H4 (cell line): ENCODE measurements around the gene ACAA1. TPM values are rescaled to one million over a fixed set of nuclear protein-coding genes. Genes with fewer than 3 reads are reported as not detected.
"Not testable (repeated sequence)": the region's sequence is repeated elsewhere in the genome, so short reads cannot be mapped to it uniquely, and the experiment has no call there.

Source experiments
- DNase-seq: peaks from one replicate; pipeline ENCODE4 v3.0.0-alpha.2; 2015; ENCODE audit warnings: low spot score
- total RNA-seq: library from RNA; depleted of rRNA; stranded (reverse); fragments of >200 nt; shearing (Covaris generic); gene quantifications from 2 replicates; pipeline ENCODE4 v1.2.3, GENCODE V29; 2014

Gene ACAA1
- total RNA-seq, 1 experiment from 2014 or later = 5.7 TPM

DNA sequence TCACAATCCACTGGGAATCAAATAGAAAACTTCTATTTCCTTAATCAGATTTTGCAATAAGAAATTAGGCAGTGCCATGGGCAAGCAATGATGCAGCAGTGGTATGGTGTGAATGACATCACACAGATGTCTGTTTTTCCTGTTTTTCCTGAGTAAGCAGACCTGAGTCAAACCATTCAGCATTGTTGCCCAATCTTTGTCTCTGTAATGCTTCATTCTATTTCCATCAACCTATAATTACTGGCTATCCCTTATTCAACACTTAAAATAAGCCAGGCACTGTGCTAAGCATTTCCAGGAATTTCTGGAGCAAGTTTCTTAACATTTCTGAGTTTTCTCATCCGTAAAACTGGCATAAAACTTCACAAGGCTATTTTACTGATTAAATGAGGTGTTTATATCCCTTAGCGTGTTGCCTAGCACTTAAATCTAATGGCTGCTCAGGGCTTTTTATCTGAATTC lies 17.1 kb upstream of the ACAA1 start:
- DNase-seq = peak; percentile 18

DNA sequence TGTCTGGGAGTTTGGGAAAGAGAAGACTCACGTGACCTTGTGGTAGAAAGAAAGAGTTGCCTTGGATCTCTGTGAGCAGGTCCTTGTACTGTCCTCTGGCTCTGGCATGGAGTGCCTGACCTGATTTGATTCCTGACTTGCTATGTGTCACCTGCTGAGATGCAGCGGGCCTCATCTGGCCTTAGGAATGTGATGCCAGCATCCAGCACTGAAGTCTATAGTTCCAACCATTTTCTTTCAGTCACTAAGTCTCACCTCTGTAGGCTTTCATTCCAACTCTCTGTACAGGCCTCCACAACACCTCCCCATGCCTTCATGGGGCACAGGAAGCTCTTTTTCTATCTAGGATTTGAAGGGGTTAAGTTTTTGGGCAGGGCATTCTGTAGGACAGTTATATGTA lies 16.3 kb upstream of the ACAA1 start:
- DNase-seq = no peak

DNA sequence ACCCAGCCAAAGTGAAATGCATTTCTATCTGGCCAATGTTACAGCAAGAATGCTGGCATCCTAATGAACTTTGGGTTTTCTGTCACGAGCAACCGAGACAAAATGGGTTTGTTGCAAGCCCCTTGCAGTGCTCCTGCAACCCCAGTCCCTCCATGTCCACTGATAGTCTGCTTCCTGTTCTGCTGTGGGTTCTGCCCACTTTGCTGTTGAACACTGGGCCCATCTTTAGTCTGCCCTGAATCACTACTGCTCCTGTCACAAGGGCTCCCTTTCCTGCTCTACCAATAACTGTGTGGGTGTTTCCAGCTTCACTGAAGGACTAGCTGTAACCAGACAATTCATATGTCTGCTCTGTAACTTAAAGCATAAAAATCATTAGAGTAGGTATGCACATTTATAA lies 15.7 kb upstream of the ACAA1 start:
- DNase-seq = no peak

DNA sequence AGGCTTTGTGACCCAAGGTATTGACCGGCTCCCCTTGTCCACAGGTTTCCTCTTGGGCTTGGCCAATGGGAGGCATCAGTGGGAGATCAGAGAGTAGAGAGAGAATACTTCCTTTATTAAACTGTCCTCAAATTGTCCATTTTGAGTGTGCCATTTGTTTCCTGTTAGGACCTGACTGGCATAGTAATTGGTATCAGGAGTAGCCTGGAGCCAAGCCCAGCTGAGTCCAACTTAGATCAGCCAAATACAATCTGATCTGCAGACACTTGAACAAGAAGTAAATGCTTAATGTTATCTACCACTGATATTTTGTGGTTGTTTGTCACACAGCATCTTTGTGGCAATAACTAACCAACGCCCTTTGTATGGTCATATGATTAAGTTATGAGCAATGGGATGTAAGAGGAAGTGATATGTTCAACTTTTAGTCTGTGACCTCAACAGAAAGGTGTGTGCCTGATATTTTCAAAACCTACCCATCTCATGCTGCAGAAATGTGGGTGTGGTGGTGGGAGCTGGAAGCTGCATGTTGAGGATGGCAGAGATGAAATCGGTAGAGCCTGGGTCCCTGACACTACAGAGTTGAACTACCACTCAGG lies 14.8 kb upstream of the ACAA1 start:
- DNase-seq = no peak

DNA sequence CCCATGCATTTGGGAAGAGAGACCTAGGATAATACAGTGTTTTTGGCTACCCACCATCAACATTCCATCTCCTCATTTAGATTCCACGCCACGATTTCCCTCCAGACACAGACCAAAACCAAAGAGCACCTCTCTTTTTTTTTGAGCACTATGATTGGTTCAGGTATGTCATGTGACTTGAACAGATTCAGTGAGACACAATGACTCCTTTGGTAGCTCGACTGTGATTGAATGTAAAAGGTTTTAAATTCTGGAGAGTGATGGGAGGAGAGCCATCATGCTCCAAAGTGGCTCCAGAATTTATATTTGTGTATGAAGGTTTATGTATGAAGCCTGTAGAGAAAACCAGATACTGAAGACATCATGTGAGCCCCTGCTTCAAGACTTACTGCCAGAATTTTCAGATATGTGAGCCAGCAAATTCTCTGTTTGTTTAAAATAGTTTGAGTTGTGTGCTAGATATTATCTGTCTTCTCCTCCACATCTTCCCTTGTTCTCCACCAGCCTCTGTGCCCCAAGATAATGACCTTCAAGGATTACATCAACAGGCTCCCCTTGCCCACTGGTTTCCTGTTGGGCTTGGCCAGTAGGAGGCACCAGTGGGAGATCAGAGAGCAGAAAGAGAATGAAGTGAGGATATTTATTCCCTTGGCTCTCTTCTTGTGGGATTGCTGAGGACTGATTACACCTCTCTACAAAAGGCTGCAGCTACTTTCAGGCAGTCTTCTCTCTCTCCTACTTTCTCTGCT lies 14.0 kb upstream of the ACAA1 start:
- no peak for DNase-seq

DNA sequence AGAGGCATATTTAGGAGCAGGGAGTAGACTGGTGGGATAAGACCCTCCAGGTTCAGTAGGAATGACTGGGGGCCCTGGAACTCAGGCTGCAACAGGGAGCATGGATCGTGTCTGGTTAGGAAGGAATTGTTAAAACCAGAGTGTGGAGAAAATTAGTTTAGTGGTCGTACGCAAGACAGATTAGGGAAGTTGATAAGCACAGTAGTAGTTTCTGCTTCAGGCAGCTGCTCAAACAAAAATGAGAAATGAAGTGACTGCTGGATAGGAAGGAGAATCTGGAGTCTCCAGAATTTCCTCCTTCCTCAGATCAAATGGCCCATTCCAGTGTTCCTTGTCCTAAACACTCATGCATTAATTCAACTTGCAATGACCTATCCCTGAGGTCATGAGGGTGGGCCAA lies 12.8 kb upstream of the ACAA1 start:
- no peak for DNase-seq

DNA sequence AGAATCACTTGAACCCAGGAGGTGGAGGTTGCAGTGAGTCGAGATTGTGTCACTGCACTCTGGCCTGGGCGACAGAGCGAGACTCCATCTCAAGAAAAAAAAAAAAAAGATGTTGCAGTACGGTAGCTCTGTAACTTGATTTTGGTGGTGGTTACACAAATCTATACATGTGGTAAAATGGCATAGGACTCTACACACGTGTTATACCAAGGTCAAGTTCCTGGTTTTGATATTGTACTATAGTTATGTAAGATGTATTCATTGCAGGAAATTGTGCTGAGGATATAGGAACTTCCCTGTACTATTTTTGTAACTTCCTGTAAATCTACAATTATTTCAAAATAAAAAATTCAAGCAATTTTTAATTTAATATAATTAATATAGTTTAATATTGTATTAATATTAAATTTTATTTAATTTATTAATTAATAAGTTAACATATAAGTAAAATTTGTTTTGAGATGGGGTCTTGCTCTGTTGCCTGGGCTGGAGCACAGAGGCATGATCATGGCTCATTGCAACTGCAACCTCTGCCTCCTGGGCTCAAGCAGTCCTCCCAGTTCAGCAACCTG lies 11.5 kb upstream of the ACAA1 start:
- no peak for DNase-seq

DNA sequence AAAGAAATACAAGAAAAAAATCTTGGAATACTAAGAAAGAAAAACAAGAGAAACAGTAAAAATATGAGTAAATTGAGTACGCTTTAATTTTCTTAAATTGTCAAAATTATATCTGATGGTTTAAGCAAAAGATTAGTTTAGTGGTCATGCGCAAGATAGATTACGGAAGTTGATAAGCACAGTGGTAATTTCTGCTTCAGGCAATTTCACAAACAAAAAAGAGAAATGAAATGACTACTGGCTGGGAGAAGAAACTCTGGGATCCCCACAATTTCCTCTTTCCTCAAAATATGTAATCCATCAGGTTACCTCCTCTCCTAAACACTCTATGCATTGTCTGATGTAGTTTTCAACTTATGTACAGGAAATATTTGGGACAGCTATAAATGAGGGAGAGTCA lies 10.5 kb upstream of the ACAA1 start:
- DNase-seq = no peak

DNA sequence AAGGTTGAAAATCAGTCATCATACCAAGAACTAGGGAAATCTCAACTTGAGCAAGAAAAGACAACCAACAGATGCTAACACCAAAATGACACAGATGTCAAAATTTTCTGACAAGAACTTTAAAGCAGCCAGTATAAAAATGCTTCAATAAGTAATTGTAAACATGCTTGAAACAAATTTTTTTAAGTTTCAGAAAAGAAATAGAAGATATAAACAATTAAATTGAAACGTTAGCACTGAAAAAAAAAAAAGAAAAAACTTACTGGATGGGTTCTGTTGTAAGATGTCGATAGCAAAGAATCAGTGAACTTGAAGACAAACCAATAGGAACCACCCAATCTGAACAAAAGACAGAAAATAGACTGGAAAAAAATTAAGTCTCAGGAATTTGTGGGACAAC lies 9.6 kb upstream of the ACAA1 start:
- DNase-seq = no peak

DNA sequence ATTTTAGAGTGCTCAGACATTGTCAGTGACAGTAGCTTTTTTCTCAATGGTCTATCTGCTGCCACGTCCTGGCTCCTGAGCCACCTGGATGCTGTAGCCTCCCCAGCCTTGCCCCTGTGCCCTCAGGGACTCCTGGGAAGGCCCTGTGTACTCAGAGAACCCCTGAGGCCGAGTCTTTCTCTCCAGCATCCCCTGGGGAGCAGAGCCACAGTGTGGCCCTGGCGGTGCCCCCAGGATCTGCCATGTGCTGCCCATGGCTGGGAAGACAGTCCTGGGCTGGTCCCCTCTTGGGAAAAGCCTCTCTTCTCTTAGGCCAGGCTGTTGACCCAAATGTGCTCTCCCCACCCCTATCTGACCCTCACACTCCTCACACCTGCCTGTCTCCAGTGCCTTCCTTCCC lies 6.6 kb upstream of the ACAA1 start:
- no peak for DNase-seq

DNA sequence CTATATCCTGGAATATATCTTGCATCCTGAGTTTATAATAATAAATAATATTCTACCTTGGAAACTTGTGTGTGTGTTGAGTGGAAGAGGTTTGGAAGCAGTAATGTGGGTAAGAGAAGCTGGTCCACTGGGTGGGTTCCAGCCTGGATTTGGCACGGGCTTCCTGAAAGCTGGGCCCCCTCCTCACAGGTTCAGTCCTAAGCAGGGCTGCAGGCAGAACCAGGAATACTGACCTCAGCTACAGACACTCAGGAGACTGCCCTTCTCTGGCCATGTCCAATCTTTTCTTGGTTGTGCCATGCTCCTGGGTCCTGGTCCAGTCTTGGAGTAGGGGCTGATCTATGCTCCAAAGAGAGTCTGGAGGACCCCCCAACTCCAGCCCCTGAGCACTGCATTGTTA lies 6.0 kb upstream of the ACAA1 start:
- no peak for DNase-seq

DNA sequence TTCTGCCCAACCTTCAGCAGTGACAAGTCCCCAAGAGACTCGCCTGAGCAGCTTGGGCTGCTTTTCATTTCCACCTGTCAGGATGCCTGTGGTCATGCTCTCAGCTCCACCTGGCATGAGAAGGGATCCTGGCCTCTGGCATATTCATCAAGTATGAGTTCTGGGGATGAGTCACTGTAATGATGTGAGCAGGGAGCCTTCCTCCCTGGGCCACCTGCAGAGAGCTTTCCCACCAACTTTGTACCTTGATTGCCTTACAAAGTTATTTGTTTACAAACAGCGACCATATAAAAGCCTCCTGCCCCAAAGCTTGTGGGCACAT lies 5.0 kb upstream of the ACAA1 start:
- DNase-seq = no peak

DNA sequence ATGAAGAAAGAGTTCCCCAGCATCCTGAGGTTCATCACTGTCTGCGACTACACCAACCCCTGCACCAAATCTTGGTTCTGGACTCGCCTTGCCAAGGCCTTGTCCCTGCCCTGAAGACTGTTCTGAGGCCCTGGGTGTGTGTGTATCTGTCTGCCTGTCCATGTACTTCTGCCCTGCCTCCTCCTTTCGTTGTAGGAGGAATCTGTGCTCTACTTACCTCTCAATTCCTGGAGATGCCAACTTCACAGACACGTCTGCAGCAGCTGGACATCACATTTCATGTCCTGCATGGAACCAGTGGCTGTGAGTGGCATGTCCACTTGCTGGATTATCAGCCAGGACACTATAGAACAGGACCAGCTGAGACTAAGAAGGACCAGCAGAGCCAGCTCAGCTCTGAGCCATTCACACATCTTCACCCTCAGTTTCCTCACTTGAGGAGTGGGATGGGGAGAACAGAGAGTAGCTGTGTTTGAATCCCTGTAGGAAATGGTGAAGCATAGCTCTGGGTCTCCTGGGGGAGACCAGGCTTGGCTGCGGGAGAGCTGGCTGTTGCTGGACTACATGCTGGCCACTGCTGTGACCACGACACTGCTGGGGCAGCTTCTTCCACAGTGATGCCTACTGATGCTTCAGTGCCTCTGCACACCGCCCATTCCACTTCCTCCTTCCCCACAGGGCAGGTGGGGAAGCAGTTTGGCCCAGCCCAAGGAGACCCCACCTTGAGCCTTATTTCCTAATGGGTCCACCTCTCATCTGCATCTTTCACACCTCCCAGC lies 4.4 kb upstream of the ACAA1 start:
- DNase-seq = no peak

DNA sequence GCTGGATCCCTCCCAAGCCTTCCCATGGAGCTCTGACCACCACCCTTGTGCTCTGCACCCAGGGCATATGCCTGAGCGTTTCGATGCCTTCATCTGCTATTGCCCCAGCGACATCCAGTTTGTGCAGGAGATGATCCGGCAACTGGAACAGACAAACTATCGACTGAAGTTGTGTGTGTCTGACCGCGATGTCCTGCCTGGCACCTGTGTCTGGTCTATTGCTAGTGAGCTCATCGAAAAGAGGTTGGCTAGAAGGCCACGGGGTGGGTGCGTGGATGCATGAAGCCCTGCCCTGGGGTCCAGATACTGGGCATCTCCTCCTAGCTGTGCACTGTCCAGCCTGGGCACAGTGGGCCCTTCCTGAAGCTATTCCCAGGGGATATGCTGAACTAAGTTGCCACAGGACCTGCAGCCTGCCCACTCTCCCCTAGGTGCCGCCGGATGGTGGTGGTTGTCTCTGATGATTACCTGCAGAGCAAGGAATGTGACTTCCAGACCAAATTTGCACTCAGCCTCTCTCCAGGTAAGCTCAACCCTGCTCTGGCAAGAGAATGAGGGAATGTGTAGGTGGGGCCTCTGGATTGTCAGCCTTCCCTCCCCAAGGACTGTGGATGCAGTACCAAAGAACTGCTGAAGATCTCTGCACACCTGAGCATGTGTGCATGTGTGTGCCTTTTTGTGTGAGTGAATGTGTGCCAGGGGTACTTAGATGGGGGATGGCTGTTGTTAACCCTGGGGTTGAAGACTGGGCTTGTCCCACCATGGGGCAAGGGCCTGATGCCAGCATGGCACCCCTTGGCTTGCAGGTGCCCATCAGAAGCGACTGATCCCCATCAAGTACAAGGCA lies 3.6 kb upstream of the ACAA1 start:
- DNase-seq = no peak

DNA sequence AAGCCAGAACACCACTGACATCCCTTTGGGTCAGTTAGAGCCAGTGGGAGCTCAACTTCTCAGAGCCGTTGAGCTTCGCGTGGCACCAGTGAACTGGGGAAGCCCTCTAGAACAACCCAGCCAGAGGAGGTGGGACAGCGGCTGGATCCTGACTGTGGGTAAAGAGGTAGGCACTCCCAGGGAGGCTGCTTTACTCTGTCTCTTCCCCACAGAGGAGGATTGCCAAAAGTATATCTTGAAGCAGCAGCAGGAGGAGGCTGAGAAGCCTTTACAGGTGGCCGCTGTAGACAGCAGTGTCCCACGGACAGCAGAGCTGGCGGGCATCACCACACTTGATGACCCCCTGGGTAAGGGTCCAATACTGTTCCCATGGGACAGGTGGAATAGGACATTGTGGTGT lies 2.7 kb upstream of the ACAA1 start:
- no peak for DNase-seq

DNA sequence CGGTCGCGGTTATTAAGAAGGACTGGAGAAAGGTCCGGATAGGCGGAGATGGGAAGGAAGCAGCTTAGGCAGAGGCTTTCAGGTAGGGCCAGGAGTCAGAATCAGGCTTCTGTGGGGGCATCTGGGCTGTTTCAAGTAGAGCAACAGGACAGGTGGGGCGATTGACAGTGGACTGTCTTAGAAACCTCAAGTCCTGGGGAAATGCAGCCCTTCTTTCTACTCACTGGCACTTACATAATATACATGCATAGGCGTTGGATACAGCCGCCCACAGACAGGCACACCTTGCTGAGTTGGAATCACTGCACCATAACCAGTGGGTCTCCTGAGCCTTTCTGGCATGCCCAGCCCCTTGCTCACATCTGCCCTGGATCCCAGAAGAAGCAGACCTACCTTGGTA lies 2.3 kb upstream of the ACAA1 start:
- DNase-seq = no peak

DNA sequence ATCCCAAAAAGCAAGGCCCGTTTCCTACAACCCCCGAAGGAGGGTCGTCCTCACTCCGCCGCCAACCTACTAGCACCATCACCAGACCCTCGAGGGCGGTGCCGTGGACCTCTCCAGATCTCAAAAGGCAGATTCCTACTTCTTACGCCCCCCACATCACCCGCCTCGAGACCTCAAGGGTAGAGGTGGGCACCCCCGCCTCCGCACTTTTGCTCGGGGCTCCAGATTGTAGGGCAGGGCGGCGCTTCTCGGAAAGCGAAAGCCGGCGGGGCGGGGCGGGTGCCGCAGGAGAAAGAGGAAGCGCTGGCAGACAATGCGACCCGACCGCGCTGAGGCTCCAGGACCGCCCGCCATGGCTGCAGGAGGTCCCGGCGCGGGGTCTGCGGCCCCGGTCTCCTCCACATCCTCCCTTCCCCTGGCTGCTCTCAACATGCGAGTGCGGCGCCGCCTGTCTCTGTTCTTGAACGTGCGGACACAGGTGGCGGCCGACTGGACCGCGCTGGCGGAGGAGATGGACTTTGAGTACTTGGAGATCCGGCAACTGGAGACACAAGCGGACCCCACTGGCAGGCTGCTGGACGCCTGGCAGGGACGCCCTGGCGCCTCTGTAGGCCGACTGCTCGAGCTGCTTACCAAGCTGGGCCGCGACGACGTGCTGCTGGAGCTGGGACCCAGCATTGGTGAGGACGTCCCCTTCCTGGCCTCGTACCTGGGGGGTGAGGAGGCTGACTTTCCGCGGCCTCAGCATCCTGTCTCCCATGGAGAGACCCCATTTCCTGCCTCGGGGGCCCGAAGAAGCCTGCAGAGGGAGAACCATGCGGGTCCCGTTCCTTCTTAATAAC lies 1.6 kb upstream of the ACAA1 start, which contains the start of gene MYD88:
TSS of gene MYD88 (plus strand) at position 313 of the 842 bp plus-strand sequence. CDS start at position 353, 40 bp downstream.
- DNase-seq = no peak

DNA sequence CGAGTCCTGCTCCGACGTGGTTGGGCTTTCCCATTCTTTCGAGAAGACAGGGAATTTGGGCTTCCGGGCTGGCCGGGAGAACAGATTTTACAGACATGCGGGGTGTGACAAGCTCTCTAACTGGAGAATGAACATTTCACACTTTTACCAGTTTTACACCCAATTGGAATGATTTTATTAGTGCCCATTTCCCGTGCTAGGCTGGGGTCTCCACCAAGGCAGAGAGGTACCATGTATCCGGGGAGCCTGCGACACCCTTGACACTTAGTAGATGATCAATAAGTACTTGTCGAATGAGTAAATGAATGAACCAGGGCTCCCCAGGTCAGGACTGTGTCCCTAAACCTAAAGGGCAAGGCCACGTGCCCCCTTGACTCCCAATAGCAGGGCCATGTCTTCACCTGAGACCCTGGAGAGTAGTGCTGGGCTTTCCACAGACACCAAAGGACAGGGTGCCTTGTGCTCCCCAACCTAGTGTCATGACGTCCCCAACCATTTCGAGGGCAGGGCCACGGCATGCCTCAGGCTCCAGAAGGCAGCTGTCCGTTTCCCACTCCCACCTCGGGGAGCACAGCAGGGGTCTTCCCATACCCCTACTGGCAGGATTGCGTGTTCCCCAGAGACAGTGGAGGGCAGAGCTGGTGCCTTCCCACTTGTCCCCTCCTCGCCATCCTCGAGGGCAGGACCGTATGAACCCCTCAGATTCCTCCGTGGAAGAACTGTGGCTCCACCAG lies 855 bp upstream of the ACAA1 start:
- no peak for DNase-seq

DNA sequence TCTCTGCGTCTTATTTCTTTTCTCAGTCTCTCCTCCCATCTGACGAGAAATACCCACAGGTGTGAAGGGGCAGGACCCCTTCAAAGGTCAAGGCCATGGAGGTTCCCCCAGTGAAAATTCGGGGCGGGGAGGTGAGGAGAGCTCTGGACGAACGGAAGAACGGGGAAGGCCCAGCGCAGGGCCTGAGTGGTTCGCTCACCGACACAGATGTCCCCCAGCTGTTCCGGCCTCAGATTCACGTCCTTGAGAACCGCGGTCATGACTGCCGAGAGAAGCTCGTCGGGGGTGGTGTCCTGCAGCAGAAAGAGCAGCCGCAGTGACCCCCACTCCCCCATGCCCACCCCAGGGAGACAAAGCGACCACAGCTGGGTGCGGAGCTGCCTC lies 542 bp downstream of the ACAA1 start:
- DNase-seq = no peak

DNA sequence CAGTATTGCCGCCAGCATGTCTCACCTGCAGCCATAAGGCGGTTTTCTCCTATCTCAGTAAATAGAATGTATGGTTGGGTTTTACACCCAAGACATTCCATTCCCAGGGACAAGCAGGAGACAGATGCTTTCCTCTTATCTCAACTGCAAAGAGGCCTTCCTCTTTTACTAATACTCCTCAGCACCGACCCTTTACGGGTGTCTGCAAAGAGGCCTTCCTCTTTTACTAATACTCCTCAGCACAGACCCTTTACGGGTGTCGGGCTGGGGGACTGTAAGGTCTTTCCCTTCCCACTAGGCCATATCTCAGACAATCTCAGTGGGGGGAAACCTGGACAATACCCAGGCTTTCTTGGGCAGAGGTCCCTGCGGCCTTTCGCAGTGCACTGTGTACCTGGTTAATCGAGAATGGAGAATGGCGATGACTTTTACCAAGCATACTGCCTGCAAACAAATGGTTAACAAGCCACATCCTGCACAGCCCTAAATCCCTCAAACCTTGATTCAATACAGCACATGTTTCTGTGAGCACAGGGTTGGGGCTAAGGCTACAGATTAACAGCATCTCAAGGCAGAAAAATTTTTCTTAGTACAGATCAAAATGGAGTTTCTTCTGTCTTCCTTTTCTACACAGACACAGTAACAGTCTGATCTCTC lies 1.2 kb downstream of the ACAA1 start:
- not testable (repeated sequence) for DNase-seq
